Ishikawa (cell line): ENCODE measurements around the gene ZFR.

ENCODE experiments used
- CEBPB ChIP-seq: IDR thresholded peaks from 2 replicates; pipeline ENCODE4 v1.6.1; 2012
- EP300 ChIP-seq: IDR thresholded peaks from 2 replicates; pipeline ENCODE4 v1.6.1; 2012; ENCODE audit warnings: borderline replicate concordance
- FOXM1 ChIP-seq: IDR thresholded peaks from 2 replicates; pipeline ENCODE4 v1.6.1; 2012; ENCODE audit warnings: low read depth, borderline replicate concordance
- RAD21 ChIP-seq: IDR thresholded peaks from 2 replicates; pipeline ENCODE4 v1.6.1; 2012; ENCODE audit warnings: low read depth
- TAF1 ChIP-seq: IDR thresholded peaks from 2 replicates; pipeline ENCODE4 v1.6.1; 2012; ENCODE audit warnings: low read depth, mild to moderate bottlenecking
- TF ChIP-seq, protein P1 (sequence below): IDR thresholded peaks from 2 replicates; pipeline ENCODE4 v1.6.1; 2012; ENCODE audit warnings: low read depth, mild to moderate bottlenecking

DNA sequence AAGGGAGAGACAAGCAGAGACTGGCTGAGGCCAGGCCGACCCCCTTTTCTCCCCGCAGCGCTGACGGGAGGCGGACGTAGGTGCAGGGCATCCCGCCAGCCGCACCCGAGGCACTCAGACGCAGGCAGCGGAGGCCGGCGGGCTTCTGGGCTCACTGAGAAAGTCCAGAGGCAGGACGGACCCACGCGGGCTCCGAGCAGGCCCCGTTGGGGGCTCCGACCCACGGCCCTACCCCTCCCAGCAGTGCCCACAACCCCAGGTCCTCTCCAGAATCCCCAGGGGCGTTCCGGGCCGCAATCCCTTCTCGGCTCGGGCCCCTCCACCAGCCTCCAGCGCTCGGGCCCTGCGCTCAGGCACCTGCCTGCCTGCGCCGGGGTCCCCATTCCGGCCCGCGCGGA lies 132.3 kb downstream of the ZFR start:
- TF ChIP-seq EP300: no peak
- TF ChIP-seq, protein P1, sequence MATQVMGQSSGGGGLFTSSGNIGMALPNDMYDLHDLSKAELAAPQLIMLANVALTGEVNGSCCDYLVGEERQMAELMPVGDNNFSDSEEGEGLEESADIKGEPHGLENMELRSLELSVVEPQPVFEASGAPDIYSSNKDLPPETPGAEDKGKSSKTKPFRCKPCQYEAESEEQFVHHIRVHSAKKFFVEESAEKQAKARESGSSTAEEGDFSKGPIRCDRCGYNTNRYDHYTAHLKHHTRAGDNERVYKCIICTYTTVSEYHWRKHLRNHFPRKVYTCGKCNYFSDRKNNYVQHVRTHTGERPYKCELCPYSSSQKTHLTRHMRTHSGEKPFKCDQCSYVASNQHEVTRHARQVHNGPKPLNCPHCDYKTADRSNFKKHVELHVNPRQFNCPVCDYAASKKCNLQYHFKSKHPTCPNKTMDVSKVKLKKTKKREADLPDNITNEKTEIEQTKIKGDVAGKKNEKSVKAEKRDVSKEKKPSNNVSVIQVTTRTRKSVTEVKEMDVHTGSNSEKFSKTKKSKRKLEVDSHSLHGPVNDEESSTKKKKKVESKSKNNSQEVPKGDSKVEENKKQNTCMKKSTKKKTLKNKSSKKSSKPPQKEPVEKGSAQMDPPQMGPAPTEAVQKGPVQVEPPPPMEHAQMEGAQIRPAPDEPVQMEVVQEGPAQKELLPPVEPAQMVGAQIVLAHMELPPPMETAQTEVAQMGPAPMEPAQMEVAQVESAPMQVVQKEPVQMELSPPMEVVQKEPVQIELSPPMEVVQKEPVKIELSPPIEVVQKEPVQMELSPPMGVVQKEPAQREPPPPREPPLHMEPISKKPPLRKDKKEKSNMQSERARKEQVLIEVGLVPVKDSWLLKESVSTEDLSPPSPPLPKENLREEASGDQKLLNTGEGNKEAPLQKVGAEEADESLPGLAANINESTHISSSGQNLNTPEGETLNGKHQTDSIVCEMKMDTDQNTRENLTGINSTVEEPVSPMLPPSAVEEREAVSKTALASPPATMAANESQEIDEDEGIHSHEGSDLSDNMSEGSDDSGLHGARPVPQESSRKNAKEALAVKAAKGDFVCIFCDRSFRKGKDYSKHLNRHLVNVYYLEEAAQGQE: no peak
- no peak for TF ChIP-seq TAF1
- TF ChIP-seq RAD21: peak; percentile 7; the same call in 1 of the 2 replicates
- no peak for TF ChIP-seq FOXM1
- TF ChIP-seq CEBPB: no peak
